ENCODE data around the gene ELFN2.

ELFN2 gene

GRCh38 chr22:37442537-37442936, 15.3 kb upstream of the ELFN2 start:
- DNase-seq (ENCODE audit: low spot score), result no peak
- H2AK5ac ChIP-seq (ENCODE audit: low read depth, low read length), result no peak overlapping the region
- H3K4ac ChIP-seq (ENCODE audit: low read length), result no peak overlapping the region
- H3K79me1 ChIP-seq (ENCODE audit: low read depth, low read length), result no peaks in the 10 kb centered on the region
- no peaks in the 10 kb centered on the region for H3K36me3 ChIP-seq (replicated peaks in 1 of 2; ENCODE audit: control insufficient read depth in 2 of 2, insufficient read depth in 2 of 2, low read length in 2 of 2)
- H3K9me3 ChIP-seq (replicated peaks in 1 of 2; ENCODE audit: control insufficient read depth in 2 of 2, insufficient read depth in 1 of 2, low read depth in 1 of 2, low read length in 2 of 2), result peaks cover 0 to 5% of the 10 kb centered on the region in 2 donors
- no peak overlapping the region for H3K14ac ChIP-seq (ENCODE audit: low read length)
- no peak overlapping the region for H3K9ac ChIP-seq (ENCODE audit: low read depth, low read length, poor library complexity)
- no peak overlapping the region for H4K91ac ChIP-seq (ENCODE audit: low read depth, low read length, poor library complexity)
- H2BK15ac ChIP-seq (ENCODE audit: low read length), result no peak overlapping the region
- no peak overlapping the region for H3K23ac ChIP-seq (ENCODE audit: low read depth, low read length, poor library complexity)
- no peak overlapping the region for H3K4me2 ChIP-seq (ENCODE audit: insufficient read depth, low read length, poor library complexity, severe bottlenecking)
- no peak overlapping the region for H3K27ac ChIP-seq (replicated peaks; ENCODE audit: low read length)
- no peak overlapping the region for H2AFZ ChIP-seq (ENCODE audit: low read length)
- no CpG with 5 or more reads among the region's 2 CpGs for WGBS, 2 donors (ENCODE audit: extremely low coverage in 2 of 2, insufficient read length in 2 of 2, insufficient replicate concordance in 1 of 2)
- peaks cover 0 to 12% (median 0%) of the 10 kb centered on the region in 3 experiments for H3K27me3 ChIP-seq (ENCODE audit: control insufficient read depth in 3 of 3, insufficient read depth in 3 of 3, low read depth in 1 of 3, low read length in 3 of 3)
- H3K18ac ChIP-seq (ENCODE audit: low read length), result no peak overlapping the region
- H2BK120ac ChIP-seq (ENCODE audit: low read depth, low read length), result no peak overlapping the region
- H2BK12ac ChIP-seq (ENCODE audit: low read length), result no peak overlapping the region
- no peak overlapping the region for H3K4me3 ChIP-seq (ENCODE audit: low read length in 2 of 2)
- H2BK5ac ChIP-seq (ENCODE audit: low read length), result no peak overlapping the region
- H3K4me1 ChIP-seq (ENCODE audit: control insufficient read depth in 2 of 2, insufficient read depth in 1 of 2, low read depth in 1 of 2, low read length in 2 of 2), result peaks cover 0 to 5% of the 10 kb centered on the region in 2 donors
- H4K8ac ChIP-seq (ENCODE audit: low read depth, low read length), result no peak overlapping the region

- Histone ChIP-seq H2BK15ac (ENCODE audit: low read length) (no peak overlapping the region), H2AK5ac (ENCODE audit: low read depth, low read length) (no peak overlapping the region), H3K9ac (ENCODE audit: low read depth, low read length, poor library complexity) (no peak overlapping the region), H3K79me1 (ENCODE audit: low read depth, low read length) (no peaks in the 10 kb centered on the region), H2AFZ (ENCODE audit: low read length) (no peak overlapping the region), H2BK12ac (ENCODE audit: low read length) (no peak overlapping the region), H3K9me3 (replicated peaks in 1 of 2; ENCODE audit: control insufficient read depth in 2 of 2, insufficient read depth in 1 of 2, low read depth in 1 of 2, low read length in 2 of 2) (peaks cover 0 to 5% of the 10 kb centered on the region in 2 donors), H2BK120ac (ENCODE audit: low read depth, low read length) (no peak overlapping the region), H3K4me2 (ENCODE audit: insufficient read depth, low read length, poor library complexity, severe bottlenecking) (no peak overlapping the region), H3K27me3 (ENCODE audit: control insufficient read depth in 3 of 3, insufficient read depth in 3 of 3, low read depth in 1 of 3, low read length in 3 of 3) (peaks cover 0 to 9% (median 0%) of the 10 kb centered on the region in 3 experiments), H3K4ac (ENCODE audit: low read length) (no peak overlapping the region), H4K8ac (ENCODE audit: low read depth, low read length) (no peak overlapping the region), H3K23ac (ENCODE audit: low read depth, low read length, poor library complexity) (no peak overlapping the region), H4K91ac (ENCODE audit: low read depth, low read length, poor library complexity) (no peak overlapping the region), H3K18ac (ENCODE audit: low read length) (no peak overlapping the region), H3K4me3 (ENCODE audit: low read length in 2 of 2) (no peak overlapping the region), H3K4me1 (ENCODE audit: control insufficient read depth in 2 of 2, insufficient read depth in 1 of 2, low read depth in 1 of 2, low read length in 2 of 2) (peaks cover 0 to 2% of the 10 kb centered on the region in 2 donors), H3K36me3 (replicated peaks in 1 of 2; ENCODE audit: control insufficient read depth in 2 of 2, insufficient read depth in 2 of 2, low read length in 2 of 2) (no peaks in the 10 kb centered on the region), H3K14ac (ENCODE audit: low read length) (no peak overlapping the region), H2BK5ac (ENCODE audit: low read length) (no peak overlapping the region), H3K27ac (replicated peaks; ENCODE audit: low read length) (no peak overlapping the region)
- no CpG with 5 or more reads among the region's 8 CpGs for WGBS, 2 donors (ENCODE audit: extremely low coverage in 2 of 2, insufficient read length in 2 of 2, insufficient replicate concordance in 1 of 2)
- DNase-seq (ENCODE audit: low spot score), result no peak
These were observed 14.9 kb upstream of the ELFN2 start for GRCh38 chr22:37442135-37442534.

DNA sequence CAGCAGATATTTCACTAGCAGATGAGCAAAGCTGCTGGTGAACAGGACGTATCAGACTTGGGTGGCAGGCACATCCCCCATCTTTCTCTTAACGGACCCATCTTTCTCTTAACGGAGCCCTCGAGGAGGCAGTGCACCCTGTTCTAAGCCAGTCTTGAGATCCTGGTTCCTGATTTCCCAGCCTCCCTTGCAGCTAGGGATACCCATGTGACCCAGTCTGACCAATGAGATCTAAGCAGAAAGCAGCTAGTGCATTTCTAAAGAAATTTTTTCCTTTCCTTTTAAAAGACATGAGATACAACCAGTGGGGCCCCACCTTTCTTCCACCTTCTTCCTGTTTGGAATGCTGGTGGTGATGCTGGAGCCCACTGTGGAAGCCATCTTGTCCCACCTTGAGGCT, 13.6 kb upstream of the ELFN2 start:
- WGBS, 2 donors (ENCODE audit: extremely low coverage in 2 of 2, insufficient read length in 2 of 2, insufficient replicate concordance in 1 of 2), result no CpG with 5 or more reads among the region's 4 CpGs
- no peak overlapping the region for H4K91ac ChIP-seq (ENCODE audit: low read depth, low read length, poor library complexity)
- no peak overlapping the region for H2BK15ac ChIP-seq (ENCODE audit: low read length)
- no peak overlapping the region for H2BK120ac ChIP-seq (ENCODE audit: low read depth, low read length)
- H3K27ac ChIP-seq (replicated peaks; ENCODE audit: low read length), result no peak overlapping the region
- no peak overlapping the region for H2BK5ac ChIP-seq (ENCODE audit: low read length)
- peaks cover 0 to 9% (median 0%) of the 10 kb centered on the region in 3 experiments for H3K27me3 ChIP-seq (ENCODE audit: control insufficient read depth in 3 of 3, insufficient read depth in 3 of 3, low read depth in 1 of 3, low read length in 3 of 3)
- no peak overlapping the region for H2AK5ac ChIP-seq (ENCODE audit: low read depth, low read length)
- no peak overlapping the region for H2BK12ac ChIP-seq (ENCODE audit: low read length)
- no peak overlapping the region for H3K18ac ChIP-seq (ENCODE audit: low read length)
- no peak overlapping the region for H3K4ac ChIP-seq (ENCODE audit: low read length)
- H3K9me3 ChIP-seq (replicated peaks in 1 of 2; ENCODE audit: control insufficient read depth in 2 of 2, insufficient read depth in 1 of 2, low read depth in 1 of 2, low read length in 2 of 2), result peaks cover 0 to 5% of the 10 kb centered on the region in 2 donors
- no peak overlapping the region for H3K14ac ChIP-seq (ENCODE audit: low read length)
- no peak for DNase-seq (ENCODE audit: low spot score)
- no peaks in the 10 kb centered on the region for H3K4me1 ChIP-seq (ENCODE audit: control insufficient read depth in 2 of 2, insufficient read depth in 1 of 2, low read depth in 1 of 2, low read length in 2 of 2)
- H3K79me1 ChIP-seq (ENCODE audit: low read depth, low read length), result no peaks in the 10 kb centered on the region
- H2AFZ ChIP-seq (ENCODE audit: low read length), result no peak overlapping the region
- H4K8ac ChIP-seq (ENCODE audit: low read depth, low read length), result no peak overlapping the region
- no peak overlapping the region for H3K4me3 ChIP-seq (ENCODE audit: low read length in 2 of 2)
- H3K9ac ChIP-seq (ENCODE audit: low read depth, low read length, poor library complexity), result no peak overlapping the region
- no peak overlapping the region for H3K23ac ChIP-seq (ENCODE audit: low read depth, low read length, poor library complexity)
- no peak overlapping the region for H3K4me2 ChIP-seq (ENCODE audit: insufficient read depth, low read length, poor library complexity, severe bottlenecking)
- H3K36me3 ChIP-seq (replicated peaks in 1 of 2; ENCODE audit: control insufficient read depth in 2 of 2, insufficient read depth in 2 of 2, low read length in 2 of 2), result no peaks in the 10 kb centered on the region

DNA sequence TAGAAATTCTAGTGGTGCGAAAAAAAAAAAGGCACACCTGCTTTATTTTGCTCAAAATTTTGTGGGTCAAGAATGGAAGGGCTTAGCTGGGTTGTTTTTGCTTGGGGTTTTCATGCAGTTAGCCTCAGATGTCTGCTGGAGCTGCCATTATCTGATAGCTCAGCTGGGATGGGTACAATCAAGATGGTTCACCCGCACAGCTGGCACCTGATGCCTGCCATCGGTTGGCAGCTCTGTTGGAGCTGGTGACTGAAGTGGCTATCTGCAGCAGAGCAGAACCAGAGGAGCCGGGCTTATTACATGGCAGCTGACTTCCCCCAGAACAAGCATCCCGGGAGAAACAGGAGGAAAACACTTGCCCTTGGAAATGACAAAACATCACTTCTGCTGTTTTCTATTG, 12.1 kb upstream of the ELFN2 start:
- Histone ChIP-seq H3K36me3 (replicated peaks in 1 of 2; ENCODE audit: control insufficient read depth in 2 of 2, insufficient read depth in 2 of 2, low read length in 2 of 2) (no peaks in the 10 kb centered on the region), H2BK15ac (ENCODE audit: low read length) (no peak overlapping the region), H3K9me3 (replicated peaks in 1 of 2; ENCODE audit: control insufficient read depth in 2 of 2, insufficient read depth in 1 of 2, low read depth in 1 of 2, low read length in 2 of 2) (peaks cover 0 to 5% of the 10 kb centered on the region in 2 donors), H3K4me2 (ENCODE audit: insufficient read depth, low read length, poor library complexity, severe bottlenecking) (no peak overlapping the region), H2AK5ac (ENCODE audit: low read depth, low read length) (no peak overlapping the region), H3K4me1 (ENCODE audit: control insufficient read depth in 2 of 2, insufficient read depth in 1 of 2, low read depth in 1 of 2, low read length in 2 of 2) (no peaks in the 10 kb centered on the region), H4K8ac (ENCODE audit: low read depth, low read length) (no peak overlapping the region), H3K79me1 (ENCODE audit: low read depth, low read length) (no peaks in the 10 kb centered on the region), H2AFZ (ENCODE audit: low read length) (no peak overlapping the region), H3K27ac (replicated peaks; ENCODE audit: low read length) (no peak overlapping the region), H3K9ac (ENCODE audit: low read depth, low read length, poor library complexity) (no peak overlapping the region), H3K23ac (ENCODE audit: low read depth, low read length, poor library complexity) (no peak overlapping the region), H2BK120ac (ENCODE audit: low read depth, low read length) (no peak overlapping the region), H3K4me3 (ENCODE audit: low read length in 2 of 2) (no peak overlapping the region), H3K4ac (ENCODE audit: low read length) (no peak overlapping the region), H3K27me3 (ENCODE audit: control insufficient read depth in 3 of 3, insufficient read depth in 3 of 3, low read depth in 1 of 3, low read length in 3 of 3) (peaks cover 0 to 21% (median 0%) of the 10 kb centered on the region in 3 experiments), H3K14ac (ENCODE audit: low read length) (no peak overlapping the region), H3K18ac (ENCODE audit: low read length) (no peak overlapping the region), H2BK12ac (ENCODE audit: low read length) (no peak overlapping the region), H2BK5ac (ENCODE audit: low read length) (no peak overlapping the region), H4K91ac (ENCODE audit: low read depth, low read length, poor library complexity) (no peak overlapping the region)
- no CpG with 5 or more reads among the region's 5 CpGs for WGBS, 2 donors (ENCODE audit: extremely low coverage in 2 of 2, insufficient read length in 2 of 2, insufficient replicate concordance in 1 of 2)
- DNase-seq (ENCODE audit: low spot score), result no peak
